HUES48 (cell line): ENCODE measurements around the gene CADPS.

Source experiments
- H3K27ac ChIP-seq: one replicate; pipeline ENCODE4 v1.7.0; 2013; ENCODE audit warnings: low read depth, low read length, inconsistent platforms
- H3K27me3 ChIP-seq: 2 replicates; pipeline ENCODE4 v1.6.1; 2013; ENCODE audit warnings: mild to moderate bottlenecking, low read length; ENCODE audit not compliant: control insufficient read depth, insufficient read depth
- H3K36me3 ChIP-seq: 2 replicates; pipeline ENCODE4 v1.6.1; 2013; ENCODE audit warnings: low read length; ENCODE audit not compliant: control insufficient read depth, insufficient read depth
- H3K4me1 ChIP-seq: 2 replicates; pipeline ENCODE4 v1.6.1; 2013; ENCODE audit warnings: mild to moderate bottlenecking, low read length; ENCODE audit not compliant: control insufficient read depth, insufficient read depth
- H3K4me3 ChIP-seq: 2 replicates; pipeline ENCODE4 v1.5.1; 2013; ENCODE audit warnings: mild to moderate bottlenecking, low read depth, low read length
- H3K9ac ChIP-seq: 2 replicates; pipeline ENCODE4 v1.6.1; 2013; ENCODE audit warnings: mild to moderate bottlenecking, low read depth, low read length, moderate library complexity
- H3K9me3 ChIP-seq: 2 replicates; pipeline ENCODE4 v1.6.1; 2013; ENCODE audit warnings: low read length; ENCODE audit not compliant: control insufficient read depth, insufficient read depth

CADPS gene

DNA sequence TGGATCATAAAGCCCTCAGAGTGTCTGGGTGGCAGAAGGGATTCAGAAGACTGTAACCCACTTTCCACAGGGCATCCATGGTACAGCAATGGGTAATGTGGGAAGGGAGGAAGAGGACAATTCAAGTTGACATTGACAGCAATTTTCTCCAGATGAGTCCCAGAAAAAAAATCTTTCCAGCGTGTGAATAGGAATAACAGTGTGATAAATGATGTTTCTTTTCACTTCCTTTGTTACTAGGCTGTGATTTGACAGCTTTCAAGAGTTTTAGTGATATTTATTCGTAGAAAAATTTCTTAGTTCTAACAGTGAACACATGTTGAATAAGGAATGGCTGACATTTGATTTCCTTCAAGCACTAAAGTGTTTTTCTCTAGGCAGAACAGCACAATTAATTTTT is 186.4 kb downstream of the CADPS start:
- no peaks in the 10 kb centered on the region for H3K9me3 ChIP-seq
- no peak overlapping the region for H3K9ac ChIP-seq
- no peaks in the 10 kb centered on the region for H3K36me3 ChIP-seq
- H3K27me3 ChIP-seq = no peaks in the 10 kb centered on the region
- H3K4me1 ChIP-seq = peaks cover 12% of the 10 kb centered on the region
- no peak overlapping the region for H3K27ac ChIP-seq
- H3K4me3 ChIP-seq = no peak overlapping the region

DNA sequence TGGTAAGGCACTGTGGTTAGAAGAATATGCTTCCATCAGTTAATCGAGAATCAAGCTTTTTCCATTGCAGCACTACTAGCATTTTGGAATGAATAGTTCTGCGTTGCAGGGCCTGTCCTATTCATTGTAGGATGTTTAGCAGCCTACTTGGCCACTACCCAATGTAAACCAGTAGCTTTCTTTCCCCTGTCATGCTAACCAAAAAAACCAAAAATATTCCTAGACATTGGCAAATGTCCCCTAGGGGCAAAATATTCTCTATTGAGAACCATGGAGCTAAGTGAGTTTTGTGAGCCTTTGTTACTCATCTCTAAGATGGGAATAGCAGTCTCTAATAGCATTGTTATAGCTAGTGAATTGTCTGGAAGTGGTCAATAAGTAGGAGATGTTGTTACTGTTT is 187.2 kb downstream of the CADPS start:
- Histone ChIP-seq H3K9me3 (no peaks in the 10 kb centered on the region), H3K27me3 (no peaks in the 10 kb centered on the region), H3K4me3 (no peak overlapping the region), H3K36me3 (no peaks in the 10 kb centered on the region), H3K27ac (no peak overlapping the region), H3K9ac (no peak overlapping the region), H3K4me1 (peaks cover 11% of the 10 kb centered on the region)

DNA sequence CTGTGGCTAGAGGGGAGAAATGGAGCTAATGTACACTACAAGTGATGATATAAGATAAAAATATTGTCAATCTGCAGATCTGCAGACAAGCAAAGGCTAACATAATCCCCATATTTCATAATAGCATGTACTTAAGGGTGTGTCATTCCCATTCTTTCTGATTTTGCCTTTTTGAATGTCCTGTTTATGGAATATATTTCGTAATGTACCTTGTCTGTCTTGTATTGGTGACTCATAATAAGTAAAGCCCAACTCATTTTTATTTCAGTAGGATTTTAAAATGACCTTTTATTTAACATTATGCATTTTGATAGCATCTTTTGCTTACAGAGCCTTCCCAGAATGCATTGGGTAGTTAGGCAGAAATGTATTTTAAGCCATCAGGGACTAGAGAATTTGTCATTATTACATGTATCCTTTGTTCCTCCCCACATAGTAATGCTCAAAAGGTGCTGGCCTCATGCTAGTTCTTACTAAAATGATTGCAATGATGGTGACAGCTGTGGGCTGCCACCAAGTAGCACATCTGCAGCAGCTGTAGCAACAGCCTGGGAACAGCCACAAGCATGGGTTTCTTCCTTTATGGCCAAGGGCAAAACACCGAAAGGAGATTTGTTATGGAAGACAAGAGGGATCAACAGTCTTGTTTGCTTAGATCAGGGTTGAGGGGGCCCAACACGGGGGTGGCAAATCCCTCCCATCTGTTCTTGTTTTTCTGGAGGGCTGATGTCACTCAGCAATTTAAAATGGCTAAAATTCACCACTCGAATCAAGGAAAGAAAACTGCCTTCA is 188.5 kb downstream of the CADPS start:
- Histone ChIP-seq H3K27ac (peak overlapping the region; percentile 36), H3K9me3 (no peaks in the 10 kb centered on the region), H3K27me3 (no peaks in the 10 kb centered on the region), H3K4me1 (peaks cover 8% of the 10 kb centered on the region), H3K9ac (no peak overlapping the region), H3K36me3 (no peaks in the 10 kb centered on the region), H3K4me3 (no peak overlapping the region)

DNA sequence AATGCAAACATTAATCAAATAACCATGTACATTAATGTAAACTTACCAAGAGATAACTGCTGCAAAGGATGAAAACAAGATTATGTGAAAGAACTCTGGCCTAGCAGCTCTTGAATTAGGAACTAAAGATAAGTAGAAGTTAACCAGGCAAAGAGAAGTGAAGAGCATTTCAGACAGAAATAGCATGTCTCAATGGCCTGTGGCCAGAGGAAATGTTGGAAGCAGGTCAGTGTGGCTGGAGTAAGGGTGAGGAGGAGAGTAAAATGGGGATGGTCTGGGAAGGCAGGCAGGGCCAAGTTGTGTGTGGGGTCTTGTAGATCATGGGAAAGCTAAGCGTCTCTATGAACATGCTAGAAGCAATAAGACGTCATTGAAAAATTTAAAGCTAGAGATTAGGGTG is 192.4 kb downstream of the CADPS start:
- no peak overlapping the region for H3K27ac ChIP-seq
- H3K9me3 ChIP-seq = no peaks in the 10 kb centered on the region
- no peak overlapping the region for H3K9ac ChIP-seq
- no peaks in the 10 kb centered on the region for H3K27me3 ChIP-seq
- peaks cover 26% of the 10 kb centered on the region for H3K4me1 ChIP-seq
- no peaks in the 10 kb centered on the region for H3K36me3 ChIP-seq
- no peak overlapping the region for H3K4me3 ChIP-seq

DNA sequence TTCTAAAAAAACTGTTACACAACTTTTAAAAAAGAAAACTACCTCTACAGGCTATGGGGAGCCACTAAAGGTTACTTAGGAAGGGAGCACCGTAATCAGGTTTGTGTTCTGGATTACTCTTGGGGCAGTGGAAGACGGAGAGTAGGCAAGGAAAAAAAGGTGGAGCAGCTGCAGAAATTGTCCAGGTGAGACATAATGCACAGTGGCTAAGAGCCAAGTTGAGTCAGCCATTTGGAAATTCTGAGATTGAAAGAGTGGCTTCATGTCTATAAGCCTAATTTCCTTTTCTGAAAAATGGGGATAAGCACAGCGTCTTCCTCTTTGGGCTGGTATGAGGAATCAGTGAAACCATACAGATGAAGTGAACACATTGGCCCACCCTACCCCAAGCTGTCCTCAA is 195.2 kb downstream of the CADPS start:
- H3K9ac ChIP-seq = no peak overlapping the region
- H3K4me1 ChIP-seq = peaks cover 30% of the 10 kb centered on the region
- H3K4me3 ChIP-seq = no peak overlapping the region
- no peak overlapping the region for H3K27ac ChIP-seq
- no peaks in the 10 kb centered on the region for H3K27me3 ChIP-seq
- H3K9me3 ChIP-seq = no peaks in the 10 kb centered on the region
- H3K36me3 ChIP-seq = no peaks in the 10 kb centered on the region

DNA sequence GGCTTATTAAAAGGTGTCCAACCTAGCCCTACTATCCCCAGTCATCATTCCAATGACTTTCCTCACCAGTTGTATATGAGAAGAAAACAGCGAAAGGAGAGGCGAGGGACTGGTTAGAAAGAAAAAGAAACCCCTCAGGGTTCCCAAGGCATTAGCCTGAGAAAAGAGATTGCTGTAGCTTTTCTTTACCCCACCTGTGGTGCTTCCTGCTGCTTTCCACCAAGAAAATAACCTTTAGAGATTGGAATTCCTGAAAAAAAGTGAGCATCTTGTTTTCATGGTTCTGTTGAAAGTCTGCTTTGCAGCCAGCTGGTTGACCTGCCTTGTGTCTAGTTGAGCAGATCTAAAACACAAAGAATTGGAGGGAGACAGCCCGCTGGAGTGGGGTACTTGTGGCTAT is 196.4 kb downstream of the CADPS start:
- H3K4me3 ChIP-seq = peak overlapping the region; percentile 11; the same call in 1 of the 2 replicates
- H3K9me3 ChIP-seq = no peaks in the 10 kb centered on the region
- H3K27me3 ChIP-seq = no peaks in the 10 kb centered on the region
- no peak overlapping the region for H3K9ac ChIP-seq
- H3K4me1 ChIP-seq = peaks cover 30% of the 10 kb centered on the region
- H3K27ac ChIP-seq = peak overlapping the region; percentile 89
- no peaks in the 10 kb centered on the region for H3K36me3 ChIP-seq

DNA sequence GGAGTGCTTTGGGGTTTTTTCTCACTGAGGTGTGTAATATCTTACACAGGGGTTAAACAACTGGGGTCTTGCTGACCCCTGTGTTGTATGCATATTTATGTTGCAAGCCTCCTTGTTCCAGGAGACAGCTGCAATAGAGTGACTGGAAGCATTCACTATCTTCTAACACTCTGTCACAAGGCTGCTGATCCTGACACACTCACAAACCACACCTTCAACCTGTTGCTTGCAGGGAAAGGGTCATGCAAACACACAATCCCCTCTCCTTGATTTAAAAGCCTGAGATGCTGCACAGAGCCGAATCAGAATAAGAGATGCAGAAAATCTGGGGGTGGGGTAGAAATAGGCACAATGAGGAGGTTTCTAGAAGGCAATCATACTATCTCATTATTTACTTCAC is 197.3 kb downstream of the CADPS start:
- Histone ChIP-seq H3K9ac (no peak overlapping the region), H3K9me3 (no peaks in the 10 kb centered on the region), H3K4me1 (peaks cover 30% of the 10 kb centered on the region), H3K4me3 (0 out of 2 replicates have a peak overlapping the region, but pooled peaks have one; percentile 11), H3K27ac (peak overlapping the region; percentile 89), H3K36me3 (no peaks in the 10 kb centered on the region), H3K27me3 (no peaks in the 10 kb centered on the region)

DNA sequence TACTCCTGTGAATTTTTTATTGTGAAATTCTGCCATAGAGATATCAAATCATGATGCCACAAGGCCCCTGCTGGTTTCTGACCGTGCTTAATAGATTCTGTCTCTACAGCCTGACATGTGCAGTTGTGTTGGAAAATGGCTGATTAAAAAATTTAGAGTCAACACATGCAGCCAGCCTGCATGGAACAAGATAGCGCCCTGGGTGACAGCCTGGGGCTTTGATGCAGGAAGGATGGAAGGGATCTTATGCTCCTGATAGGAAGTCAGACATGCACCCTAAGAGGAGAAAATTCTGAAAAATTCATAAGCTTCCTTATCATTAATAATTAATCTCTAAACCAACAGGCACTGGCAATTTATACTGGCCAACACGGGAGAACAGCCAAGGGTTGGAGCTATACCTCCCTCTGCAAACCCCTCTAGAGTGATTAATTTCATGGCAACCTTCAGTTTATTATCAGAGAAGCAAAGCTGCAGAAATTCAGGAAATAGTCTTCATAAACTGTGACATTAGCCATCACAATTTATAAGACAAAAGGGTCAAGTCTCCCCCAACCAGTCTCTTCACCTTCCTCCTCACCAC is 198.4 kb downstream of the CADPS start:
- no peaks in the 10 kb centered on the region for H3K27me3 ChIP-seq
- H3K36me3 ChIP-seq = no peaks in the 10 kb centered on the region
- H3K9me3 ChIP-seq = no peaks in the 10 kb centered on the region
- H3K27ac ChIP-seq = no peak overlapping the region
- no peak overlapping the region for H3K4me3 ChIP-seq
- H3K9ac ChIP-seq = no peak overlapping the region
- peaks cover 30% of the 10 kb centered on the region for H3K4me1 ChIP-seq

DNA sequence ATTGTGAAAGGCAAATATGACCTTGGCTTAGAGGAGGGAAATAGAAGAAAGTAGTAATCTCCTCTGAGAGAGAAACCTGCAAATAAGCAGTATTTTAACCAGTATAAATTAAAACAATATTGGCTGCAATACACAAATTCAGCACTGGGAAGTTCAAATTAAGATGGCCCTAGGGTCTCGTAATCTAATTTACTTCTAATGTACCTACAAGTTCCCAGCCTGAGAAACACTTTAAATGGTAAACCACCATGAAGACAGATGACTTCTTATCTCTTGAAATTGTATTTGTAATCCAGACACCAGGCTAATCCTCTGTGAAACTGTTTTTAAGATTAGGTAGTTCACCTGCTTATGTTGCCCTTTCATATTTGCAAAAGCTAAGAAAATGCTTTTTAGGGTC is 199.7 kb downstream of the CADPS start:
- no peaks in the 10 kb centered on the region for H3K27me3 ChIP-seq
- H3K9me3 ChIP-seq = no peaks in the 10 kb centered on the region
- H3K27ac ChIP-seq = no peak overlapping the region
- peaks cover 30% of the 10 kb centered on the region for H3K4me1 ChIP-seq
- no peaks in the 10 kb centered on the region for H3K36me3 ChIP-seq
- no peak overlapping the region for H3K9ac ChIP-seq
- H3K4me3 ChIP-seq = no peak overlapping the region

DNA sequence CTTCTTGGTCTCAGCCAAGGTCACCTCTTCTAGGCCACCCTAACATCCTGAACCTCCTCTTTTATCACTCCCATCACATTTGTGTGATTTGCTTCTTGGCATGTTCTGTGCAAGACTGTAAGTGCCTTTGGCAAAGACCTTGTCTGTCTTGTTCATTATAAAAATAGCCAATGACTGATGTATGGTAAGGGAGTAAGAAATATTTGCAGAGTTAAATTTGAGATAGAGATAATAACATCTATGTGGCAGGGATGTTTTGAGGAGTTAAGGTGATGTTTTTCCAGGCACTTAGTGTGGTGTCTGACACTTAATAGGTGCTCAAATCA is 202.3 kb downstream of the CADPS start:
- no peak overlapping the region for H3K4me3 ChIP-seq
- no peaks in the 10 kb centered on the region for H3K36me3 ChIP-seq
- no peak overlapping the region for H3K9ac ChIP-seq
- no peak overlapping the region for H3K27ac ChIP-seq
- peaks cover 17% of the 10 kb centered on the region for H3K4me1 ChIP-seq
- H3K9me3 ChIP-seq = no peaks in the 10 kb centered on the region
- H3K27me3 ChIP-seq = no peaks in the 10 kb centered on the region

DNA sequence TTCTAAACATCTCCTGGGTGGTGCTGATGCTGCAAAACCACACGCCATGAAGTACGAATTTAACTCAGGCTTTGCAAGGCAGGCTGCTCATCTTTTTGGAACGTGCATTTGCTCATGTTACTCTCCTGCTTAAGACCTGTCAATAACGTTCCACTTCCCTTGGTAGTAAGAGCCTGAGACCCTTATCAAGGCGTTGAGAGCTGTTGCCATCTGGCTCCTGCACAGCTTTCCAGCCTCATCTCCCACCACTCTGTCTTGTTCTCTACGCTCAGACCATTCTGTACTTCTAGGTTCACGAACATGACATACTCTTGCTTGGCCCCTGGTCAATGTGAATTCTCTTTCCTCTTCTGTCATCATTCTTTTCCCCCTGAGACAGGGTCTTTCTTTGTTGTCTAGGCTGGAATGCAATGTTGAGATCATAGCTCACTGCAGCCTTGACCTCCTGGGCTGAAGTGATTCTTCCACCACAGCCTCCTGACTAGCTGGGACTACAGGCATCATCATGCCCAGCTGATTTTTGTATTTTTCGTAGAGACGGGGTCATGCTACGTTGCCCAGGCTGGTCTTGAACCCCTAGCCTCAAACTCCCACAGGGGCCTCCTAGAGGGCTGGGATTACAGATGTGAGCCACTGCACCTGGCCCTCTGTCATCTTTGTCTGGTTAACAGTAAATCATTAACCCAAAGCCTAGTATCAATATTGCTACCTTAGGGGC is 202.8 kb downstream of the CADPS start:
- H3K27ac ChIP-seq = no peak overlapping the region
- no peaks in the 10 kb centered on the region for H3K9me3 ChIP-seq
- no peaks in the 10 kb centered on the region for H3K27me3 ChIP-seq
- H3K36me3 ChIP-seq = no peaks in the 10 kb centered on the region
- H3K4me1 ChIP-seq = peaks cover 12% of the 10 kb centered on the region
- no peak overlapping the region for H3K4me3 ChIP-seq
- no peak overlapping the region for H3K9ac ChIP-seq
